Heart right ventricle (tissue), 16 donors: Measurements from ENCODE around the gene SPNS3. TPM values are rescaled to one million over a fixed set of nuclear protein-coding genes. Genes with fewer than 3 reads are reported as not detected.
A peak's percentile ranks its signal among the peaks of the same experiment; 100 is the strongest.

Experiments
- ATAC-seq, 8 donors: fragments of 200-7000 bp; cut with Tn5 transposase; one replicate each; pipeline ENCODE4 v1.9.1; 2020; ENCODE audit warnings: mild to moderate bottlenecking in 8 of 8, moderate library complexity in 8 of 8, moderate number of reproducible peaks in 1 of 8
- DNase-seq, 2 donors: peaks; one replicate each; pipeline ENCODE4 v3.0.0-alpha.2; 2020
- H3K27ac ChIP-seq, 10 donors: fragments of 200-600 bp; sonication (generic) in 2 of 10; one replicate each; pipeline versions ENCODE4 v1.5.0 to v1.8.0; 2020 to 2022; ENCODE audit warnings: mild to moderate bottlenecking in 3 of 10
- H3K27me3 ChIP-seq, 7 donors: fragments of 200-600 bp; one replicate each; pipeline ENCODE4 v1.8.0; 2021 to 2022; ENCODE audit warnings: mild to moderate bottlenecking in 2 of 7
- H3K36me3 ChIP-seq, 9 donors: fragments of 200-600 bp; sonication (generic) in 1 of 9; one replicate each; pipeline versions ENCODE4 v1.5.0 to v1.8.0; 2020 to 2022; ENCODE audit warnings: mild to moderate bottlenecking in 2 of 9
- H3K4me1 ChIP-seq, 9 donors: fragments of 200-600 bp; sonication (generic) in 1 of 9; one replicate each; pipeline versions ENCODE4 v1.5.0 to v1.8.0; 2020 to 2022; ENCODE audit warnings: mild to moderate bottlenecking in 4 of 9
- H3K4me3 ChIP-seq, 10 donors: fragments of 200-600 bp; sonication (generic) in 2 of 10; one replicate each; pipeline versions ENCODE4 v1.5.0 to v1.8.0; 2020 to 2022; ENCODE audit warnings: mild to moderate bottlenecking in 7 of 10, moderate library complexity in 2 of 10
- H3K9me3 ChIP-seq, 11 donors: fragments of 200-600 bp in 10 of 11; sonication (generic) in 2 of 11; one replicate each; pipeline versions ENCODE4 v1.5.0 to v1.8.0; 2013 to 2022; ENCODE audit warnings: mild to moderate bottlenecking in 2 of 11, control low read depth in 1 of 11, moderate library complexity in 1 of 11
- CTCF ChIP-seq, 9 donors: fragments of 200-600 bp; sonication (generic) in 2 of 9; IDR thresholded peaks; one replicate each; pipeline versions ENCODE4 v1.5.0 to v1.8.0; 2021 to 2022; ENCODE audit warnings: antibody characterized with exemption in 9 of 9, mild to moderate bottlenecking in 5 of 9, moderate library complexity in 1 of 9
- WGBS, 2 donors: extraction: QIAGEN DNeasy Blood & Tissue Kit; methylation state at CpG; one replicate each; pipeline ENCODE4 v1.1.7; 2013; ENCODE audit warnings: inconsistent platforms in 1 of 2; 5-methylcytosine and 5-hydroxymethylcytosine counted together
- intact Hi-C, 10 donors: fragments of 100-400 bp; cut with DNase I; formaldehyde crosslinking; loops; one replicate each; pipeline versions ENCODE4 v1.11.1 to v1.14.2; 2022
- polyA plus RNA-seq, 2 donors: library from polyadenylated mRNA; stranded (reverse); fragments of 200-250 nt; gene quantifications; one replicate each; pipeline ENCODE4 v1.2.3, GENCODE V29; 2013
- total RNA-seq, 10 donors: library from RNA; stranded (reverse); fragmentation: NEBNext Ultra II Directional in 3 of 10; extraction: Animal tissue kit (Norgen Biotek cat#: 25700) in 3 of 10; gene quantifications; one replicate each; pipeline versions ENCODE4 v1.2.1 to v1.2.4, GENCODE V29; 2021 to 2023
- donor health status: Arrhythmogenic right ventricular cardiomyopathy.
- donor health status: ischemic (EF 13 %, LVEDD 7.1; RV severe dilation, severe dysfunction).
- donor health status: healthy with polysubstance abuse.
- donor health status: DM: no; HTN: yes; CAD: no.
- donor health status: DM: no; HTN: no; CAD: no.
- donor health status: ischemic (EF 25% LVEDD 6.9; RV normal size, moderate dysfunction).
- donor health status: ischemic (EF 25% LVEDD 5.7; RV mildly dilated, moderate dysfunction).
- donor health status: healthy.
- donor health status: DM: yes; HTN: yes; CAD: no.
- donor health status: Ischemic cardiomyopathy.
- donor health status: ischemic (EF 35%, LVEDD 5.7; RV mildly dilated, moderate dysfunction).
- donor health status: nonischemic (EF 11% LVEDD 7.7; RV severe dilation, severe dysfunction).
- donor health status: DM: yes; HTN: yes; CAD: no.
- donor health status: PGD.
- donor health status: ischemic (EF 29% LVEDD 5.4; RV normal size, mild dysfunction).
- donor health status: nonischemic (EF 23%, LVEDD 6.1; RV moderate dilation, normal function).

Gene SPNS3
- total and polyA plus RNA-seq, 12 donors, result 0.13 to 4.2 (median 0.89) TPM; not detected in 1

GRCh38 chr17:4480929-4481898 lies 47.5 kb downstream of the SPNS3 start:
- Histone ChIP-seq H3K4me3 (no peak overlapping the region), H3K9me3 (no peaks in the 10 kb centered on the region), H3K36me3 (no peaks in the 10 kb centered on the region), H3K27me3 (no peaks in the 10 kb centered on the region), H3K27ac (peak overlapping the region in 3 of 10 donors; percentile 32 to 65 (median 35)), H3K4me1 (peaks cover 3 to 34% (median 22%) of the 10 kb centered on the region in 9 donors)
- intact Hi-C loops, result loop anchor here in 1 of 10 donors (10.0 kb wide), 1 partner anchor 56 kb away; no protein-coding TSS in a partner anchor
- TF ChIP-seq CTCF (IDR thresholded peaks at IDR 0.05), result no peak
- WGBS, 2 donors, result 38 to 47% methylated on average over 14 of the region's 14 CpGs
- DNase-seq (no peak), ATAC-seq (peak in 7 of 8 donors; percentile 14 to 58 (median 41))

GRCh38 chr17:4482338-4483011 lies 48.7 kb downstream of the SPNS3 start:
- Histone ChIP-seq H3K27me3 (no peaks in the 10 kb centered on the region), H3K36me3 (no peaks in the 10 kb centered on the region), H3K27ac (no peak overlapping the region), H3K4me1 (peaks cover 0 to 38% (median 23%) of the 10 kb centered on the region in 9 donors), H3K9me3 (no peaks in the 10 kb centered on the region), H3K4me3 (no peak overlapping the region)
- intact Hi-C loops, result loop anchor here in 1 of 10 donors (10.0 kb wide), 1 partner anchor 58 kb away; no protein-coding TSS in a partner anchor
- TF ChIP-seq CTCF (IDR thresholded peaks at IDR 0.05), result no peak
- 89 to 90% methylated on average over 16 of the region's 16 CpGs for WGBS, 2 donors
- DNase-seq (no peak), ATAC-seq (no peak)

GRCh38 chr17:4483012-4483840 lies 49.5 kb downstream of the SPNS3 start:
- no peaks in the 10 kb centered on the region for H3K9me3 ChIP-seq
- H3K4me1 ChIP-seq, result peaks cover 0 to 43% (median 30%) of the 10 kb centered on the region in 9 donors
- H3K27me3 ChIP-seq, result no peaks in the 10 kb centered on the region
- H3K4me3 ChIP-seq, result no peak overlapping the region
- TF ChIP-seq CTCF (IDR thresholded peaks at IDR 0.05), result no peak
- no peaks in the 10 kb centered on the region for H3K36me3 ChIP-seq
- intact Hi-C loops, result loop anchor here in 1 of 10 donors (10.0 kb wide), 1 partner anchor 58 kb away; no protein-coding TSS in a partner anchor
- DNase-seq, result peak in 1 of 2 donors; percentile 5
- 81 to 84% methylated on average over 13 of the region's 13 CpGs for WGBS, 2 donors
- H3K27ac ChIP-seq, result no peak overlapping the region
- ATAC-seq, result peak in 2 of 8 donors; percentile 34 to 40
